ENCODE measurements around the gene ASIC1.
A peak's percentile ranks its signal among the peaks of the same experiment; 100 is the strongest.

Gene ASIC1

DNA sequence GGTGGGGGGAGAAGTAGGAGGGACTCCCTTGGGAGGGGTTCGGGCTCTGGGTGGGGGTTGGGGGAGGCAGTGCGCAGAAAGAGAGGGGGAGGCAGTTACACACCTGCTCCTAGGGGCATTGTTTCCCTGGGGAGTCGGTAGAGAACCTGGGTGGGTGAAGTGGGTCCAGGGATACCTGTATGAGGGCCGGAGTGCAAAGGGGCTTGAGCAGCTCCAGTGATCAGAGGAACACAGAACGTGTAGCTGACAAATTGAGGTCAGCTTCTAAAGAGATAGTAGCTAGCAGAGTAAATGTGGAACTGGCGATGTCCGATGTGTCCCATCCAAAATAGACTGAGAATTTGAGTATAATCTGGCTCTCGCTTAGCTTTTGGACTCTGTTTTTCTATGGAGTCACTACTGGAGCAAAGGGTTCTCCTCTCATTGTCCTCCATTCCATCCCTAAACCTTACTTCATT is 28.2 kb downstream of the ASIC1 start:
- no peak for DNase-seq

DNA sequence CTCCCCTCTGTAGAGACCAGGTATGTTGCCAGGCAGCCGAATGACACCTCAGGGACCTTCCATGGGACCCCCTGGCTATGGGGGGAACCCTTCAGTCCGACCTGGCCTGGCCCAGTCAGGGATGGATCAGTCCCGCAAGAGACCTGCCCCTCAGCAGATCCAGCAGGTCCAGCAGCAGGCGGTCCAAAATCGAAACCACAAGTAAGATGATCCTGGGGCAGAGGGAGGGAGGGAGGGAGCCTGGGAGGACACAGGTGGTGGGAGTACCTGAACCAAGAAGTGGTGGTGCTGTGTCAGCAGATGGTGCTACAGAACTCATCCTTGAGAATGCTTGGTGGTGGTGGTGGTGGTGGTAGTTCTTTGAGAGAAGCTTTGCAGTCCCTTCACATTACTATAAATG is 28.8 kb downstream of the ASIC1 start:
- no peak for DNase-seq

DNA sequence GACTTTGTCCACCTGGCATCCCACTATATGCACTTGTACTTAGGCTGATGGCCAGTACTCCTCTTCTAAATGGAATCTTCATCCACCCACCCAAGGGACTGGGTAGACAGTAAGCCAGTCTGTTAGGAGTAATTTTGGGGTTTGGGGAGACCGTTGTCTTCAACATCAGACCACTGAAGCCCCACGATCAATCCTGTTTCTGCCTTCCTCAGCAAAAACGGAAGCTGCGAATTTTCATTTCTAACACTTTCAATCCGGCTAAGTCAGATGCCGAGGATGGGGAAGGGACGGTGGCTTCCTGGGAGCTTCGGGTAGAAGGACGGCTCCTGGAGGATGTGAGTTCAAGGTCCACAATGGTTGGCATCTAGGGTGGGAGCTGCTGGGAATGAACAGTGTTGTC is 29.8 kb downstream of the ASIC1 start:
- no peak for DNase-seq

DNA sequence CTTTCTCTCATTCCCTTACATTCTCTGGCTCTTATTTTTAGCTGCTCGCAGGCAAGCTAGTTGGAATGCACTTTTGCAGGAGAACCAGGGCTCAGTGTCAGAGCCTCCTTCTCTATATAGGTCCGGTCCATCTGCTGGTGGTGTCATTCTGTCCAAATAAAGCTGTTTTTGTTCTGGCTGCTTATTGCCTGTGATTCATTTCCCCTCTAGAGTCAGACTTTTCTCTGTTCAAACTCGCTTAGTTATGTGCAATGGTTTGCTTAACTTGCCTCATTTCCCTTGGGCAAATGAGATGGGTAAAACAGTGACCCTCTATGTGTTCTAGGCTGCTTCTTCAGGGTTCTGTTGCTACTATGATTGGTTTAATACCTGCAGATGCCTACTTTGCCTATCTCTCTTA is 30.6 kb downstream of the ASIC1 start:
- no peak for DNase-seq

DNA sequence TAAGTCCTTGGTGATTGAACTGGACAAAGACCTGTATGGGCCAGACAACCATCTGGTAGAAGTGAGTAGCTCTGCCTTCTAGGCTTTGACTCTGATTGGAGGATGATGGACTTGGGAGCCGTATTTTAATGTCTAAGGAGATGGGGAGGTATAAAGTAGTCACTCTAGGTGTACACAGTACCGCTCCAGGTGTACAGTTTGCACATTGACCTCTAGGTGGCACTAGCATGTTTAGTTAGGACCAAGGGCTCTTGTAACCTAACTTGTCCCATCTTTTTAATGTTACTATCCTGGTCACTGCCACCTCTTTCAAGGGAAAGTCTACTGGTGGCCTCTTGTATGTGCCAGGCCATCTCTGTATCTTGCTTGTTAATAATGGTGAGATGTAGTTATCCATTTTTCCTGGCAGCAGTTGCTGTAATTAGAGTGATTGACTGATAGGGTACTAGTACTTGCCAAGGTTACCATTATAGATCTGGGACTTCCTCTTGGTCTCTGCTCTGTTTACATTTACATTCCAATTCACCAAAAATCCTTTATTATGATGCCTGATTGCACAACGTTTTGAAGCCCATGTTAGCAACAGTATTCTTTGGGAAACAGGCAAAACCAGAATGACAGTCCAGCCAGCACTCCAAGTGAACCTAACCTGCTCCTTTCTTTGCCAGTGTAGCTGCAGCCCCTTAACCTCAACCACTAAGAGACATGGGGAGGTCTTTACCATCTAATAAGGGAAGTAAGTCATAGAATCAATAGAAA is 31.4 kb downstream of the ASIC1 start:
- DNase-seq = no peak

DNA sequence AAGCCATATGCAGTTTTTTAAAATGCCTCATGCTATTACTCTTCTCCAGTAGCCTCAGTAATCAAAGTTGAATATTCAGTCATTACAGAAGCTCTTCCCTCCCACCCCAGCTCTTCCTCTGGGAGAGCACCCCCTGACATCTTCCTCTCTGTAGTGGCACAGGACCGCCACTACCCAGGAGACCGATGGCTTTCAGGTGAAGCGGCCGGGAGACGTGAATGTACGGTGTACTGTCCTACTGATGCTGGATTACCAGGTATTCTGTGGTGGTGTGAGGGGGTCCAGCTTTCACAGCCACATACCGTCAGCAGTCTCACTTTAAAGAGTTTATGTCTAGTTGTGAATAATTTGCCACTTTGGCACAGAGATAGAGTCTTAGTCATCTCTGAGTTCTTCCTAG is 32.3 kb downstream of the ASIC1 start:
- DNase-seq = no peak

DNA sequence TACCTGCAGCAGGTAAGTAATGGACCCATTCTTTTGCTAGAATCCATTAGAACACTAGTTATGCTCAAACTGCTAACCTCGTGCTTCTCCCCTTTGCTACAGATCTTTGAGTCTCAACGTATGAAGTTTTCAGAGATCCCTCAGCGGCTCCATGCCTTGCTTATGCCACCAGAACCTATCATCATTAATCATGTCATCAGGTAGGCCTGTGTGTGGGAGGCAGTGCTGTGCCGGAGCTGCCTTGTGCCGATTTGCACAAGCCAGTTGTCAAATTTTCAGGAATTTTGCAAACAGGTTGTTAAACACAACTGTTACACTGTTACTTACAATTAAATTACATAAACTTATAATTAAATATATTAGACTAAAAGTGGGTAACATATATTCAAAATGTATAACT is 33.0 kb downstream of the ASIC1 start:
- DNase-seq = no peak

DNA sequence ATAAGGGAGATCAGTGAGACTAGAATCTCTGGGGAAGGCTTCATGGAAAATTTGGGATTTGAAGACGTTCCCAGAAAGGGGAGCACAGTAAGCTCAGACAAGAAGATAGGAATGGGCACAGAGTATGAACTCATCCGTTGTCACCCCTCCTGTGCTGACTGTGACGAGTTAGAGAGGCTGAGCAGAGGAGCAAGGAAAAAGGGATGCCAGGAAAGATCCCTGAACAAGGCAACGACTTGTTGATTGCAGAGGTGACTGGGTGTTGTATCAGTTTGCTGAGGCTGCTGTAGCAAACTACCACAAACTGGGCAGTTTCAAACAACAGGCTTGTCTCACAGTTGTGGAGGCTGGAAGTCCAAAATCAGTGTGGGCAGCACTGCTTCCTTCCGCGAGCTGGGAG is 40.6 kb downstream of the ASIC1 start:
- DNase-seq = no peak

DNA sequence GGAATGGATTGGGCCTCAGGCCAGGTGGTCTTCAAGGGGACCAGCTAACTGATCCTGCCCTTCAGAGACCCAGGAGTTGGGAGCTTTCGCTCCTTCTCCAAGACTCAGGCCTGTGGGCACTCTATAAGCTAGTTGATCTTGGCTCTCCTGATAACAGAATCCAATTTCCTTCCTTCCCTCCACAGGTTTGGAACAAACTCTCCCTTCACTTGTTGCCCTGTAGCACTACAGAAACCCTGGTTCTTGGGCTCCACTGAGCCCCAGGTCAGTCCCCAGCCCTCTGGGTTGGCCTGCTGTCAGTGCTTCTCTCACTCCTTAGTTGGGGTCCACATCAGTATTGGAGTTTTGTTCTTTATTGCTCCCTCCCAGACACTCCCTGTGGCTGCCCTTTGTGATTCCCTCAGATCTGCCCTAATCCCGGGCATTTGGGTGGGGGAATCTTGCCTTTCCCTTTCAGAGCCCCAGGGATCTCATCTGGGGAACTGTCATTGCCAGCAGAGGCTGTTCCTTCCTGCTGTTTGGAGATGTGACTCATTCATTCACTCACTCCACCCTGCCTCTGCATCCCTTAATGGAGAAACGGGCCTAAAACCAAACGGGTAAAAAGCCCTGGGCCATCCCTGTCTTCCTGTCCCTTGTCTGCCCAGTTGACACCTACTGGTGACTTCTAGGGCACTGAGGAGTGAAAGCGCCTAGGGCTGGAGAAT is 42.1 kb downstream of the ASIC1 start:
- no peak for DNase-seq

DNA sequence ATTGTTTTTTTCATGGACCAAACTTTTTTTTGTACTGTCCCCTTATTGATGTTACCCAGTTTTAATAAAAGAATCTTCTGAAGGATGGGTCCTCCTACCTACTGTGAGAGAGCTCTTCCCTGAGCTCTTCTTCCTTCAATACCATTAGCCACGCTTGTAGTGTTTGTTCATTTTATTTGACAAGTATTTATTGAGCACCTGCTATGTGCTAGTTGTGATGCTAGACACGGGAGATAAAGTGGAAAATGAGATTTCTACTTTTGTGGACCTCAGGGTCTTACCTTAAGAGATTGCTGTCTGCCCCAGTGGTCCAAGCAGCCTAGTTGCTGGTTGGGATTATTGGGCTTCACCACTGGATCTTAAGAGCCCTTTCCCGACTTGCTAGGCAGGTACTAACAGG is 43.2 kb downstream of the ASIC1 start:
- no peak for DNase-seq

DNA sequence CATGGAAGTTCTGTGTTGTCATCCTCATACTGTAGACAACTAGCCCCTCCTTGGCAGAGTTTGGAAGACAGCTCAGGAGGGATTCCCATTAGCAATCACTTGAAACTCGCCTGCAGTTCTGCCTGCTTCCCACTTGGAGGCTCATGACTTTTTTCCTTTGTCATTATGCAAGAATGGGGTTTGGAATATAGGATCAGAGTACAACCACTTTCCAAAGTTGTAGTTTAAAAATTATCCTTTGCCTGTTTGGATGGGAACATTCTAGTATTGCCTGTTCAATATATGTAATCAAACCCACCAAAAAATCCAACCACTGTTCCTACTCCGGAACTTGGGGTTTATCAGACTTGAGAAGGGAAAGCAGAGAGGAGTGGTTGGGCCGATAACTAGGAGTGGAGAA is 44.3 kb downstream of the ASIC1 start:
- peak; percentile 45 for DNase-seq

DNA sequence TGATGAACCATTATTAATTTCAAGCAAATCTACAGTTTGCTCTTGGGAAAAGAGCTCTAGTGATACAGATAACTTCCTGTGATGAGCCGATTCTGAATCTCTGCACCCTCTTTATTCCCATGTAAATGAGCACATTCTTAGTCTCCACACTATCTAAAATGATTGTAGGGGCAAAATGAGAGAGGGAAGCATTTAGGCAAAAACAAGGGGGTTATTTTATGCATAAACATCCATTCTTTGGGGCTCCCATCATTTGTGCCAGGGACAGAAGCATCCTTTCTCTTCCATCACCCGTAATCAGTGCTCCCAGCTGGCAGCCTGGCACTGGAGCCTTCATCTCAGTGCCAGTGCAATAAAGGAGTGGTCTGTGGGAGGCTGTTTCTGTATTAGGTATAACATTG is 44.7 kb downstream of the ASIC1 start:
- DNase-seq = no peak

DNA sequence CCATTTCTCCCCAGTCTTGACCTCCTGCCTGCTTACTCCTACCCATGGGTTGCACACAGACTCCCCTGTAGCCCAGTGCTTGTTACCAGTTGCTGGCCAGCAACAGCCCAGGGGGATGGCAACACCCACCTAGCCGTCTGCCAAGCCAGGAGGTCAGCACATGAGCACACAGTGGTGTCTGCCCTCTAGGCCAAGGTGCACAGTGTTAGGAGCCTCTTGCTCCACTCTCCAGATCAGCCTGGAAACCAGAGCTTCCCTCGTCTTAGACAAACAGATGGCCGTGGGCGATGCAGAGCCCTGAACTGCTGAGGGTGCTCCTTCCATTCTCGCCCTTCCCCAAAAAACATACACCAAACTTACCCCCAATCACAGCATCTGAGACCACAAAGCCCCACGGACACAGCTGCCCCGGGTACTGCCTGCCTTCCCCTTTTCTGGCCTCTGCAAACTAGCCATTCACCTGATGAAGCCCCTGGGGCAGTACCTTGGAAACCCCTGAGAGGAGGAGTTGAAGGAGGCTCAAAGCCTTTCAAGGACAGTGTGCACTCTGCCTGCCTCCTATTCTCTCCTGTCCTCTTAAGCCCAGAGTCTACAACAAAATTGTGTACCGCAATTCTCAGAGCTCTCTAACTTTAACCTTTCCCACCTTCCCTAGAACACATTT is 45.4 kb downstream of the ASIC1 start:
- DNase-seq = no peak

DNA sequence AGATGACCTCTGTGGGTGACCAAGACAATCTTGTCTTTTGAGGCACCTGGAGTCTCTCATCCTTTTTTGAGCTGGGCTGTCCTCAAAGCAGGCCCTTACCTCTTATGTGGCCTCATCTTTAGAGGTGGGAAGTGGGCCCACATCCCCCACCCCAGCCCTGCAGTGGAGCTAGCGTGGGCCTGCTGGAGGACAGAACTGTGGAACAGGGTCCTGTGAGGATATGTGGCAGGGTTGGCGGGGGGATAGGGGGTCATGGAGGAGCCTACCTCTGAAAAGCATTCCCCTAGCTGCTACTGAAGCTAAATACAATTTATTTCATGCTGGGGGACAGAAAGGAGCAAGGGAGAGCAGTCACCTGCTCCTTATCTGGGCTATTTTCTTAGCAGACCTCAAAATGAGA is 46.0 kb downstream of the ASIC1 start:
- no peak for DNase-seq

DNA sequence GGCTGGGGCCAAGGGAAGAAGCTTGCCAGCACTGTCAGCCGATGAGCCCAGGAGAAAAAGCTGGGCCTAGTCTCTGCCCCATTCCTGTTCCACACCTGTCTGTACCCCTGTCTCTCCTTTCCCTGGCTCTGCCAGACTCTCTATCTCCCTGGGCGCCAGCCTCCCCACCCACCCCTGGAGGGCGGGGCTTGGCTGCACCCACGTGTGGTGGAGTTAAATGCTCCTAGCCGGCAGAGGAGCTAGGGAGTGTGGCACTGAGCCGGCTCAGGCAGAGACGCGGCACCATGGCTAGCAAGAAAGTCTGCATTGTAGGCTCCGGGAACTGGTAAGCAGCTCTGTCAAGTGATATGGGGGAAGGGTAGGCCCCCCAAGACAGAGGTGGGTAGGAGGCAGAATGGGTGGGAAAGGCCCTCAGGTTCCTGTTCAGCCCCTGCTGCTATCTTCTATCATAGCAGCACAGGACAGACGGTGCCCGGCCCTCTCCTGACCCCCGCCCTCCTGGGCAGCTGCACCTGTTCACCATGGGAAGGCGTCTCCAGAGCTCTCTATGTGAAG is 46.4 kb downstream of the ASIC1 start, which contains the start of gene GPD1:
GPD1 (plus strand) TSS at position 242 of the 555 bp plus-strand sequence; CDS start at position 285, 43 bp downstream.
- peak; percentile 51 for DNase-seq

DNA sequence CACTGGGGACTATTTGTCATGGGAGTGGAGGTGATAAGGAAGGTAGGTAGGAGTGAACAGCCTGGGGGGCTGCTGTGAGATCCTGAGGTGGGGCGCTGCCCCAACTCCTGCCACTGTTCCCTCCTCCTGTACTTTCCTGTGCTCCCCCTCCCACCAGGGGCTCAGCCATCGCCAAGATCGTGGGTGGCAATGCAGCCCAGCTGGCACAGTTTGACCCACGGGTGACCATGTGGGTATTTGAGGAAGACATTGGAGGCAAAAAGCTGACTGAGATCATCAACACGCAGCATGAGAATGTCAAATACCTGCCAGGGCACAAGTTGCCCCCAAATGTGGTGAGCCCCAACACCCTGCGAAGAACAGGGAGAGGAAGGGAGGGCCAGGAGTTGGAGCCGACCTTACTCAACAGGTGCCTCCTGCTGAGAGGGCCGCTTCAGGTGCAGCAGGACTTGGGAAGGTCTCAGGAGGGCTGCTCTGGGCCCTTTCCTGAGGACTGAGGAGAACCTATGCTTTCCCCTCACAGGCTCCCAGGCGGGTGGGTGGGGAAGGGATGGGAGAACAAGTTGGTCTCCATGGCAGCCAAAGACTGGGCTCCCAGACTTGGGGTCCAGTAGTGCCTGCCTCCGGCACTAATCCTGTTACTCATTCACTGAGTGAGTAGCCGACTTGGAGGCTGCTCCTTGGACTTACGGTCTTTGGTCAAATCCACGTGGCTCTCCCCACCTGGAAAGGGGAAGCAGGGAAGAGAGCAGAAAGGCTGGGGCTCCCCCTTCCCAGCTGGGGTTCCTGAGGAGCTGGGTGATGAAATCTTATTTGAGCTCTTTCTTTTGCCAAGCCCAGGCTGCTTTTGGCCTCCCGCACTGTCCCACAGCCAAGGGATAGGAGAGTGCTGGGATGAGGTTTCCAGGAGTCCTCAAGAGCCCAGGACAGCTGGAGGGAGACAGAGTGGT is 47.3 kb downstream of the ASIC1 start:
- DNase-seq = peak; percentile 47

DNA sequence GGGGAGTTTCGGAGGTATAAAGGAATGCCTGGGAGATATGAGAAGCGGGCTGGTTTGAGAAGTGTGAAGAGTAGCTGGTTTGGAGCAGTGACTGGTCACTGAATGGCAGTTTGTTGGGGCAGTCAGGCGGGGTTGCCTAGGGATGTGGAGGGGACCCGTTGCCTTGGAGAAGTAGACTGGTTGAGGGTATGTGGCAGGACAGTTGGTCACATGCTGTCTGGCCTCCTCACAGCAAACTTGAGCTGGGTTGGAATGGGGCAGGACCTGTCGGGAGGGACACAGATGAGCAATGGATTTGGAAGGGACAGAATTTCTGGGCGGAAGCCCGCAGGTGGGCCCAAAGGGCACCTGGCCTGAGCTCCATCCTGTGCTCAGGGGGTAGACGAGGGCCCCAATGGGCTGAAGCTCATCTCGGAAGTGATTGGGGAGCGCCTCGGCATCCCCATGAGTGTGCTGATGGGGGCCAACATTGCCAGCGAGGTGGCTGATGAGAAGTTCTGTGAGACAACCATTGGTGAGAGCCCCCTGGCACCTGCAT is 48.6 kb downstream of the ASIC1 start:
- DNase-seq = no peak

DNA sequence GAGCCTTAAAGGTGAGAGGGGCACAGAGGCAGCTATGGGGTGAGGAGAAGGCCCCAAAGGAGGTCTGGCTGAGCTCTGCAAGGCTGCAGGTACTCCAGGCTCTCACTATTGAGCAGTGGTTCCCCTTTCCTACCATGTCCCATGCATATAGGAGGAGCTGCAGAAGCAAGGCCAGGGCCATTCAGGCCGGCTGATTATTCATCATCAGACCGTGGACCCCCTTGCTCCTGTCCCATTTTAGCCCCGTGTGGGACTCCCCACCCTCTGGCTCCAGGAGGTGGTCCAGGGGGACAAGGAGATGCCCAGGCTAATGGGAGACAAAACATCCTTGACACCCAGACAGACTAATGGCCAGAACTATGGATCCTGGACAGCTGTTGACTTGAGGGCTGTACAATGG is 49.5 kb downstream of the ASIC1 start:
- DNase-seq = no peak

DNA sequence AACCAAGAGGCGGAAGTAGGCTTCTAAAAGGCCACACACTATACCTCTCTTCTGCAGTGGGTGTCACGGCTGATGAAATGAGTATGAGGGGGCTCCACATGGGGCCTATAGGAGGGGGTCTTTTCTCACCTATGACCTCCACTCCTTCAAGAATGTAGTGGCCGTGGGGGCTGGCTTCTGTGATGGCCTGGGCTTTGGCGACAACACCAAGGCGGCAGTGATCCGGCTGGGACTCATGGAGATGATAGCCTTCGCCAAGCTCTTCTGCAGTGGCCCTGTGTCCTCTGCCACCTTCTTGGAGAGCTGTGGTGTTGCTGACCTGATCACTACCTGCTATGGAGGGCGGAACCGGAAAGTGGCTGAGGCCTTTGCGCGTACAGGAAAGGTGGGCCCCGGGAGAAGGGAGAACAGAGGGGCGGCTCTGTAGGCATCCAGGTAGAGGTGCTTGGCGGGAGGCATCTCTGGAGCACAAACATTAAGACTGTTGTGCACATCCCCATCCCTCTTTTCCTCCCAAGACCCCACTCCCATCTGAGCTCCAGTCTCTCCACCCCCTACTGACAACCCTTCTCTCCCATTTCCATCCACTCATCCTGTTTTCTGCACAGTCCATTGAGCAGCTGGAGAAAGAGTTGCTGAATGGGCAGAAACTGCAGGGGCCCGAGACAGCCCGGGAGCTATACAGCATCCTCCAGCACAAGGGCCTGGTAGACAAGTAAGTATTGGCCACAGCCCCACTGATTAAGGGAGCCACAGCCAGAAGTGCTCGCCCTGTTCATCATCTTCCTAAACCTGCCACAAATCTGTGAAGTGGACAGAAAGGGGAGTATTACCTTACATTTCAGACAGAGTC is 50.2 kb downstream of the ASIC1 start:
- DNase-seq = no peak

DNA sequence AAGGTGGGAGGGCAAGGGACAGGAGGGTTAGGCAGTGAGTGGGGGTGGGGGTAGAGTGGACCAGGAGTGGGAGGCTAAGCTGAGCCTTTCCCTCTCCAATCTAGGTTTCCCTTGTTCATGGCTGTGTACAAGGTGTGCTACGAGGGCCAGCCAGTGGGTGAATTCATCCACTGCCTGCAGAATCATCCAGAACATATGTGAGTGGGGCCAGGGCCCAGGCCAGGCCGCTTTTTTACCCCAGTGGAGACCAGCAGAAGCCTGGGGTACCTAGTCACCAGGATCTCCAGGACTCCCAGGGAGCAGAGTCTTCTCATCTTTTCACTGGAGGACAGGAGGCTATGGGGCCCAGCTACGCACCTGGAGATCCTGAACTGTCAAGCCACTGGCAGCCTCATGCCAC is 51.9 kb downstream of the ASIC1 start:
- DNase-seq = no peak

DNA sequence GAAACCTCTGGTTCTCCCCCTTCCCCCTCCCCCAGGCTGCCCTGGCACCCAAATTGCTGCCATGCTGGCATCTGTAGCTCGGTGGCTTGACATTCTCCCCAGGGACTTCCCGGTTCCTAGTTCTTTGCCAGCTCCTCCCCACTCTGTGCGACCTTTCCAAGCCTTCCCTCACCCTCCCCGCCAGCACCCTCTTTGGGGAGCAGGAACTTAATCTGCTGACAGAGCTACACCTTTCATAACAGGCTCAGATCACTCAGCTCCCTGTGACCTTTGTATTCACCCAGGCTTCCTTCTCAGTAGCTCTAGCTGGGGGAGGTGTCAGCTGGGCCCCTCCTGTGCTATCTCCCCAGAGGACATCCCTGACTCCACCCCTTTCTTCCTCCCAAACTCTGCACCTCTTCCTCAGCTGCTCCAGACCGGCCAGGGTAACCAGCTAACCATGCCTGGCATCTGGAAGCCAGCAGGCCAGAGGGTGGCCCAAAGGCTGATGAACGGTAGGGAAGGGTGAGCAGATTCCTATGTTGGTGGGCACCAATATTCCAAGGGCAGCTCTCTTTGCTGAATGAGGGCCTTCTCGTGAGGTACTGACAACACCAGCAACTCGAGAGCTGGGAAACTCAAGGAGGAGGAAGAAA is 52.8 kb downstream of the ASIC1 start:
- DNase-seq = no peak
